ENCODE results near the gene CATSPER2.
"Not testable (repeated sequence)": the region's sequence is repeated elsewhere in the genome, so short reads cannot be mapped to it uniquely, and the experiment has no call there.

Gene CATSPER2

DNA sequence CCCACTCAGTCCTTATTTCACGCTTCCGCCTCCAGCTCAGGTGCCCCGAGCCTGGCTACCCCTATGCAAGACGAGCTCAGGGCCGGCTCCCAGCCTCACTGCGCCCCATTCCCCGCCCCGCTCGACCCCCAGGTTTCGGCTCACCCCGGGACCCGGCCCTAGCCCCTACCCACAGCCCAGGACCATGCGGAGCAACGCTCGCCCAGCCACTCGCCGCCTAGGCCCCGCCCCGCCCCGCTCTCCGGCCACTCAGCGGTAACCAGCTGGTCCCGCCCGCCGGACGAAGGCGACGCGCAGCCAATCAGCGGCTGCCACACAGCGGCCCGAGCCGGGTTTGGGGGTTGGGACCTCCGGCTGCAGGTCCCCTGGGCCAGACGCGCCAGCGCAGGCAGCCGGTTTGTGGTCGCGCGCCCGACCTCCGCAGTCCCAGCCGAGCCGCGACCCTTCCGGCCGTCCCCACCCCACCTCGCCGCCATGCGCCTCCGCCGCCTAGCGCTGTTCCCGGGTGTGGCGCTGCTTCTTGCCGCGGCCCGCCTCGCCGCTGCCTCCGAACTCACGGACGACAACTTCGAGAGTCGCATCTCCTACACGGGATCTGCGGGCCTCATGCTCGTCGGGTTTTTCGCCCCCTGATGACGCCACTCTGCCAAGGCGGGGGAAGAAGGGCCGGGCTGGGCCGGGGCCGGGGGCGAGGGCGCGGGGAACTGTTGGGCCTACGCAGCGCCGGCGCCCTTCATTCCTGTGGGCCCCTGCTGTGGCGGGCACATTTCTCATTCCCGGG is at the start of gene CATSPER2:
Gene CATSPER2 (minus strand): TSS at position 196 of the 781 bp plus-strand sequence. CDS start 783 bp downstream, outside the sequence.
- no peak for DNase-seq

DNA sequence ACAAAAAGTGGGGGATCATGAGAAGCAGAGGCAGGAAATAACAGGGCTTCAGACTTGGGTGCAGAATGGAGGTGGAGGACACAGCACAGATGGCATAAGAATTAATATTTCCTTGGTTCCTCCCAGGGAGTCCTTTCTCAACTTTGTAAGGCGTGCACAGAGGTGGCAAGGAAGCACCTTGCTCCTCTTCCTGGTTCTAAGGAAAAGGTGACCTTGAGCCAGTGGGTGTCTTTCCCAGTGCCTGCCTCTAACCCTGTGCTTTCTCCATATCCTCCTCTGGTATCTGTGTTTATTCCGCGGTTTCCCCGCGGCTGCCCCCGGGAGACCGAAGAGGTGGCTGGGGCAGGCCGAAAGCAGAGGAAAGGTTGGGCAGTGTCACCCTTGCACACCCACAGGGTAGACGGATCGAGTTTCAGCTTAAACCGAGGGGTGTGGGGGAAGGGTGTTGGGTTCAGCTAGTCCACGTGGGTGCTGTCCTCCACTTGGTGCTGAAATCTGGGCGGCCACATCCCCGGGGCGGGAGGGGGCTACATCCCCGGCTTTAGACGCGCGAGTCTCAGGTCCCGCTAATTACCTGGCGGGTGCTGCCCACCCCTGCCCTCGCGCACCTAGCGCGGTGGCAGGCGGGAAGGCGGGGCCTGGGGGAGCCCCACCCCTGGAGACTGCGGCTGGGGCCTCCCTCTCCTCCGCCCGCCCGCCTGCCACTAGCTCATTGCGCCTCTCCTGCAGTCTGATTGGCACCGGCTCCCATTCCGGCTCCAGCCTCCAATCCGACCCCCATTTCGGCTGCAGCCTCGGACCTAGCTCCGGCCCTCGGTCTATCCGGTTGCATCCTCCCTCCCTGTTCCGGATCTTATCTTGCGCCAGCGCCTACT is 44.7 kb upstream of the CATSPER2 start, which contains the start of gene CKMT1A:
Gene CKMT1A (plus strand): TSS at position 712 of the 875 bp plus-strand sequence. CDS start 192 bp downstream, outside the sequence.
- not testable (repeated sequence) for DNase-seq

DNA sequence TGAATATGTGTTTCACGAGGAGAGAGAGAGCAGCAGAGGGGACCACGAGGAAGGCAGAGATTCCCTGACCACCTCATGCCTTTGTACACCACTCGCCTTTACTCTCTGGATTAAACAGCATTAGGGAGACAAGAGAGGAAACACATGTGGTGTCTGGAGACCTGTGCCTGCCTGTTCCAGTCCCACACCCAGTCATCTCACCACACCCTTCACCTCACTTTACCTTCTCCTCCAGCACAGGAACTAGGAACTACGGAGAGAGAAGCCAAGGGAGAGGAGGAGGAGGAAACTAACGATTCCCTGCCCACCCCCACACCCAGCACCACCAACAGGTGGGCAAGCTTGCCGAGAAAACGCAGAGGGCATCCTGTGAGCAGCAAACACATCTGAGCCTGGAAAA is 44.0 kb upstream of the CATSPER2 start:
- DNase-seq = not testable (repeated sequence)

DNA sequence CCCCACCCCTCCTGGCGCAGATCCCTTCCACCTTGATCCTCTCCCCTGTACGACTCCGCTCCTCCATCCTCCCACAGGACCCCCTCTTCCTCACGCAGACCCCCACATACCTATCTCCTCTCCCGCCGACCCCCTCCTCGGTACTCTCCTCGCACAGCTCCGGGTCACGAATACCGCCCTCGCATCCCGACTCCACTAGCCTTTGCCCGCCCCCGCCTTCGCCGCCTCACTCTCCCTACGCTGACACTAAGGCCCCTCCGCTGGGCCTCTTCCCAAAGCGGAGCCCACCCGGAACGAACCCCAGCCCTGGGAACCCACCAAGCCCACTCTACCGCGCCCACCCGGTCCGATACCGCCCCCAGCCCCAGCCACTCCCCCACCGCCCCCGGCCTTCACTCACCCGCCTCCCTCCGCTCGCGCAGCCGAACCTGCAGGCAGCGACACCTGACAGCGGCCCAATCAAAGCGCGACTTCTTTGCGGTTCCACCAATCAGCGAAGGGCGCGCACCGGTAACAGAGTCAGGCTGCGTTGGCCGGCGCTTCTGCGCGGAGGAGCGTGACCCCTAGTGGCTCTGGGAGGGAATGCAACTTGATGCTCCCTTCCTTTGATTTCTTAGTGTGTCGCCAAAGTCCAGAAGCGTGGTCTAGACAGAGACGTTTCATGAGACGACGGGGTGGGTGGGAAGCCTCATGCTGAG is 41.1 kb upstream of the CATSPER2 start:
- not testable (repeated sequence) for DNase-seq

DNA sequence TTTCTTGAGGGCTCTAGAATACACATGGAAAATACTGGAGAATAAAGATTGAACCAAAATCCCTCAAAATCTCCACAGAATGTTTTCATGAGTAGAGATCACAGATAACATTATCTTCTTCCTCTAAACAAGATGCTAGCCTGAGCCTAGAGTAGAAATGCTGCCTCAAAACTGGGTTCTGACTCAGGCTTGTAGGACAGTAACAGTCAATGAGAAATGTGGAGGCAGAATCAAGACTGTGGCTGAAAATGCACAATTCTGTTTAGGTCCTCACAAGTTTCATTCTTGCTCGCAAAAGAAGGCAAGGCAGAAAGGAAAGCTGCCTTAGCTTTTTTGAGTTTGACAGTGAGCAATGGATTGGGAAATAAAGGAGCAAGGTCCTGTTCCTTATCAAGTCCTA is 25.5 kb upstream of the CATSPER2 start:
- not testable (repeated sequence) for DNase-seq

DNA sequence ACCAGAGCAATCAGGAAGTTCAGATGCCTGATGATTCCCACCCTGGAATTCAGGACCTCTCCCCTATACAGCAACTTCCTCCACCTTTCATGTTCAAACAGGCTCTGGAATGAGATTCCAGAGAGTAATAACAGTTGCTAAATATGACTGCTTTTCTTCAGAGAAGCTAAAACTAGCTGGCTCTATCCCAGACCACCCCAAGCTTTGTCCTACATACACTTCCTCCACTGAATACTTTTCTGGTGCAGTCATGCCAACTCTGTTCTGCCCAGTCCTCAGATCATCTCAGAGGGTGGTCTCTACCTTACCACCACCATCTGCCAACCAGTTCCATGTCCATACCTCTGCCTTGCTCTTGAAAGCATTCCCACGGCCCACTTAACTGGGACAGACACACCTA is 17.5 kb upstream of the CATSPER2 start:
- not testable (repeated sequence) for DNase-seq

DNA sequence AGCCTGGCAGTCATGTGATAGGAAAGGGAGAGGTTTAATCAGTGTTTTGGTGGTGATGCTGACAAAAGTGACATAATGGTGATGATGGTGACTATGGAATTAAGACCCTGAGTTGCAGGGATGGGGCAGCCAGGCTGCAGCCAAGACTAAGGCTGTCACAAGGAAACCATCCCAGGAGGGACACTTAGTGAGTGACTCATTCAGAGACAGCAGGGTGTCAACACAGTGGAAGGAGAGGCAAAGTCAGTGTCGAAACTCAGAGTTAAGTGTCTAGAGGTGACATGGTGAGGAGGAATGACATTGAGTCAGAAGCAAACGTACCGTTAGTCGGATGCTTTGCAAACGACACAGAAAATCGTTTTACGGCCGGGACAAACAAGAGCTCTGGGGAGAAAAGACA is 14.7 kb upstream of the CATSPER2 start:
- DNase-seq = not testable (repeated sequence)

DNA sequence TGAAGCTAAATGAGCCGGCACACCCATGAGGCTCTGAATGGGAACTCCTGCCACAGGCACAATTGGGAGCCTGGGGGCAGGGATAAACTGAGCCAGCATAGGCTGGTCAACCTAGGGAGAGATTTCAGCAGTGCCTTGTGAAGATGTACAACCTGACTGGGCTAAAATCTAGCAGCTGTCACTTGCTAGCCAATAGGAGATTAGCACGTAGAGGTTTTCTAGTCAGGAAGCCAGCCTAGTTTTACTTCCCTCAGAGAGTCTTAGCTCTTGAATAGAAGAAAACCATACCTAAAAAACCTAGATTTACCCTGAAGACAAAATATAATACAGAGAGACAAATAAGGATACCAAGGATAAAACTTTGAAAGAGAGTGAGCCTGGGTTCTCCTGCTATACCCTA is 13.6 kb upstream of the CATSPER2 start:
- not testable (repeated sequence) for DNase-seq

DNA sequence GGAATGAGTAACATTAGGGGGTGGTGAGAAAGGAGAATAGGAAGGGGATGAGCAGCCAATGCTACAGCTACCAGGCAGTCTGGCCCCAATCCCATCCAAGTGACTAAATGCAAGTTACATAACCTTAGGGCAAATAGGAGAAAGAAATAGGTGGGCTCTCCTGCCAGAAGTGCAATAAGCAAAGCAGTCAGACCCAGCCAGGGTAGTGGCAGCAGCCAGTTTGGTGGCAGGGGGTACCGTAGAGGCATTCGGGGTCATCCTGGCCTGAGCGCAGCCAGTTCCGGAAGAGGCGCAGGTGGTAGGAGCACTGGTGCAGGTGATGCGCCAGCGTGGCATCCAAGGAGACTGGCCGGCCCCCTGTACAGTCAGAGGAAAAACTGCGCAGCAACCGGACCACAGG is 11.1 kb upstream of the CATSPER2 start:
- DNase-seq = not testable (repeated sequence)

DNA sequence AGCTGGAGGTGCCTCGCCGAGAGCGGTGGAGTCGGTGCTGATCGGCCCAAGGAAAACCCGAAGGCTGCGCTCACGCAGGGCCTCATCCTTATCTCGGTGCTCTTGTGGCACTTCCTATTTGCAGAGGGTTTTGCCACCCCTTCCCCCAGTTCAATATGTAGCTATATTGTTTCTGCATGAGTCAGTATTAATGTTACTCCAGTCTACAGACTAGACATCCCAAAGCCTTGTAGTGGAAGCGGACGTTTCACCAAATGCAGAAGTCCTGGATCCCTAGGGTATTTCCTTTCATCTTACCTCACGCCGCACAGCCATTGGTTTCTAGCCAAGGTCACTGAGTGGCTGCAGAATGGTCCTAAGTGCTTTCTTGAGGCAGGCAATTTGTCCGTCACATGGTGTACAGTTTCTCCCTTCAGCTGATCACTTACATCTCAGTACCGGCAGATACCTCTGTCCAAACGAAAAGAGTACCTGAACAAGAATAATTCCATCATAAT is 834 bp upstream of the CATSPER2 start:
- not testable (repeated sequence) for DNase-seq

DNA sequence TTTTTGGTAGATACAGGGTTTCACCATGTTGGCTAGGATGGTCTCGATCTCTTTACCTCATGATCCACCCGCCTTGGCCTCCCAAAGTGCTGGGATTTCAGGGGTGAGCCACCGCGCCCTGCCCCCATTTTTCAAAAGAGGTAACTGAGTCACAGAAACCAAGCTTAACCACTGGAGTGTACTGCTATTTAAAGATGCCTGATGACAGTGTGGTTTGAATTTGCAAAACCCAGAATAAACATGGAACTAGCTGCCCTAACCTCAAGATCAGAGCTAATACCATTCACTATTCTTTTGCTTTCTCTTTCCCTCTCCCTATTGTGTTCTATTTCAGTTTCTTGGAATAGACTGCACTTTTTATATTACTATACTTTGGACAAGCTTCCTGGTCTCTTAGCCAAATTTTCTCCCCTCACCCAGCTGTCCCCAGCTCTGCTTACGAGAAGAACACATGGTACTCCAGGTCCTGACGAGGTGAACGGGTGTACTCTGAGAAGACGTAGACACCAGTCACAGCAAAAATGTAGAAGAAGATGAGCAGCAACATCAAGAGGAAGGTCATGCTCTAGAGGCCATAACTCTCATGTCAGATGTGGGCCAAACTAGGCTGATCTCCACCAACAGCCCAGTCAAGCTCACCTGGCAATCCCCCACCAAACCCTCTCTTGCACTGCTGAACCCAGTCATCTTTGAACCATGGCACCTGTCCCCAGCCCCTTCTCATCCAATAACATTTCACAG is 10.0 kb downstream of the CATSPER2 start:
- not testable (repeated sequence) for DNase-seq

DNA sequence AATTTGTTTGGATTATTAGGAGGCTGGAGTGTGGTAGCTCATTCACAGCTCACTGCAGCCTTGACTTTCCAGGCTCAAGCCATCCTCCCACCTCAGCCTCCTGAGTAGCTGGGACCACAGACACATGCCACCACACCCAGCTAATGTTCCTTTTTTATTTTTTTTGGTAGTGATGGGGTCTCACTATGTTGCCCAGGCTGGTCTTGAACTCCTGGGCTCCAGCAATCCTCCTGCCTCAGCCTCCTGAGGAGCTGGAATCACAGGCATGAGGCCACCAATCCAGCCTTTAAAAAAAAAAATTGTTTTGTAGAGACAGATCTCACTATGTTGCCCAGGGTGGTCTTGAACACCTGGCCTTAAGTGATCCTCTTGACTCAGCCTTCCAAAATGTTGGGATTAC is 21.7 kb downstream of the CATSPER2 start:
- not testable (repeated sequence) for DNase-seq

DNA sequence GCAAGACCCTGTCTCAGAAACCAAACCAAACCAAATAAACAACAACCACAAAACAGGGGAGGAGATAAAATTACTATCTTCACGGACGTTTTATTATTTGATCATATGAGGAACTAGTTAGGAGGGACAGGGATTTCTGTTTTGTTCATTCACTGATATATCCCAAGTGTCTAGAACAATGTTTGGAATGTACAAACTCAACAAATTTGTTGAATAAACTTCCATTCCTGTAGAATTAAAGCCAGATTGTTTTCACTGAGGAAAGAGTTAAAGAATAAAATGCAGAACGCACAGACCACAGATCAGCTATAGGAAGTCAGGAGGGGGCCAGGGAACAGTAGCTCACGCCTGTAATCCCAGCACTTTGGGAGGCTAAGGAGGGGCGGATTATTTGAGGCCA is 23.5 kb downstream of the CATSPER2 start:
- DNase-seq = no peak

DNA sequence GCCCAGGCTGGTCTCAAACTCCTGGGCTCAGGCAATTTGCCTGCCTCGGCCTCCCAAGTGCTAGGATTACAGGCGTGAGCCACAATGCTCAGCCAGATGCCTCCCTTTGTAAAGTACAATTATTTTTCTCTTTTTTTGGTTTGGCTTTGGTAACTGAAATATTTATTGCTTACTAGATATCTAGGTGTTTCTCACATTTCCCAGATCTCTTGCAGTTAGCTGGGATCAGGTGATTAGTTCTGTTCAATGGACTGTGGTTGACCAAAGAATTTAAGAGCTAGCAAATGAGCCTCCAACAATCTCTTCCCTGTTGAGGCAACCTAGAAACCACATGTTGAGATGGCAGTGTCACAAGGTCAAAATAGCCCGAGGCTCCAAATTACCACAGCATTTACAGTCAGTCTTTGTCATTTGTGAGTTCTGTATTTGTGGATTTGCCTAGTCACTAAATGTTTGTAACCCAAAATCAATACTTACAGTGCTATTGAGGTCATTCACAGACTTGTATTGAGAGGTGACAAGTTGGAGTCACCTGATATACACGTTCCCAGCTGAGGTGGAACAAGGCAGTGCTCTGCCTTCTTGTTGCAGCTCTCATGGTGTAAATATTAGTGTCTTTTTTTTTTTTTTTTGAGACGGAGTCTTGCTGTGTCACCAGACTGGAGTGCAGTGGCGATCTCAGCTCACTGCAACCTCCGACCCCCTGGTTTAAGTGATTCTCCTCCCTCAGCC is 26.4 kb downstream of the CATSPER2 start:
- DNase-seq = not testable (repeated sequence)

DNA sequence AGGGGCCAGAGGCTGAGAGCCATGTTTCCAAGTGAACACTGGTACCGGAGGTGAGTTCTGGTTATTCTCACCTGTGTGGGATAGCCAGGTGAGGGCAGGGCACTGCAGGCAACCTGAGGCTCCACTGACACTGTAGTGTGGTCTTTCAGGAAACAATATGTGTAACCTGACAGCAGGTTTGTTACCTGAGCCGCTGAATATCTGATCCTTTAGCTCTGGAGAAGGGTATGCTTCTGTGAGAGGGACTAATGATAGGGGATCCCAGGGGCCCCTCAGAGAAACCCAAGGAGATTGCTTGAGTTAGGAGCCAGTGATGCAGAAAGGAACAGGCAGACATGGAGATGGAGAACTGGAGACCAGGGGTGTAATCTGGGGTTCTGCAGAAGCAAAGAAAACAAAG is 29.9 kb downstream of the CATSPER2 start, which contains the start of gene STRC:
Gene STRC (minus strand): TSS at position 101 of the 400 bp plus-strand sequence. CDS start 78 bp downstream, at position 23.
- not testable (repeated sequence) for DNase-seq

DNA sequence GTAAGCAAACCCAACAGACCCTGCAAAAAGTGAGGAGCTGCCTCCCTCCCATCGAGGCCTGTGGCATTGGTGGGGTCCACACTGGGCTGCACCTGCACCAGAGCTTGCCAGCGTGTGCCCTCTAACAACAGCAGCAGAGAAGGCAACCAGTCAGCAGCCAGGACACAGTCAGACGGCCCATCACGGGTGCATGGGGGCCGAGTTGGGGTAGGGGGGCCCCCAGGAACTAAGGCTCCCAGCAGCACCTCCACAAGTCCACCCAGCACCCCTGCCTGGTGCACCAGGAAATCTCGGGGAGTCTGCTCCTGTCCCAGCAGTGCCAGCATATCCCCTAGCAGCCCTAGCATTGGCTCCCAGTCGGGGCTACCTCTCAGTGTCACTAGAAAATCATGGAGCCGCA is 30.9 kb downstream of the CATSPER2 start:
- DNase-seq = not testable (repeated sequence)

DNA sequence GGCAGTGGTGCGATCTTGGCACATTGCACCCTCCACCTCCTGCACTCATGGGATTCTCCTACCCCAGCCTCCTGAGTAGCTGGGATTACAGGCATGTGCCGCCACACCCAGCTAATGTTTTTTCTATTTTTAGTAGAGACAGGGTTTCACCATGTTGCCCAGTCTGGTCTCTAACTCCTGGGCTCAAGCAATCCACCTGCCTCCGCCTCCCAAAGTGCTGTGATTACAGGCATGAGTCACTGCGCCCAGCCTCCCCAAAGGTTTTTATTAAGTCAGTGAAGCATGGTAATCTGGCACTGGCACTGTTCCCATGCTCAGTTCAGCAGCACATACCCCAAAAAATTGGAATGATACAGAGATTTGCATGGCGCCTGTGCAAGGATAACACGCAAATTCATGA is 46.4 kb downstream of the CATSPER2 start:
- peak; percentile 29 for DNase-seq

DNA sequence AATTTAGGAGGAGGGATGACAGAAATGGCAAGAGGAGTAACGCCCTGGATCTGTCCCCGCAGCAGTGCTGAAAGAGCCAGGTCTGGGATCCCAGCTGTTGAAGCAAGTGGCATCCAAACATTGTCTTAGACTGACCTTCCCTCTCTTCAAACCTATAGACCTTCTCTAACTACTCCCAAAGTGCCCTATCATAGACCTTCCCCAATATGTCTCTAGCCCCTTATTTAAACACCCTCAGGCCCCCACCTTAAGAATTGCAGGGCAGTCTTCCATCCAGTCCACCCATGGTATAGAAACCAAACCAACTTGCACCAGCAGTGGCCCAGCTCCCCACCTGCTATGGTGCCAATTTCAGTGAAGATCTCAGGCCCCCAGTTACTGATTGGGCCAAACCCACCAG is 48.4 kb downstream of the CATSPER2 start:
- DNase-seq = not testable (repeated sequence)

DNA sequence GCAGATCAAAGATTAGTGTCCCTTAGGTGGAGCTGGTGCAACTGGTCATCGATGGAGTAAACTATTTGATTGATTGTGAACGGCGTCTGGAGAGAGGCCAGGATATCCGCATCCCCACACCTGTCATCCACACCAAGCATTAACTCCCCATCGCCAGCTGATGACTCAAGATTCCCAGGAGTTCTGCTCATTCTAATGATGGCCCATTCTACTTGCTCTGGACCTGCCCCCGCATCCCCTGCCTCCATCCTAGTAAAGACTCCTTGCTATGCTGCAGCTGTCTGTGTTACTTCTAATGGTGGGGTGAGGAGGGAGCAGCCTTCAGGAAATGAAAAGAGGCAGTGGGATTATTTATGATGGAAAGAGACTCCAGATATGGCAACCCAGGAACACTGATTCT is 49.5 kb downstream of the CATSPER2 start:
- not testable (repeated sequence) for DNase-seq

DNA sequence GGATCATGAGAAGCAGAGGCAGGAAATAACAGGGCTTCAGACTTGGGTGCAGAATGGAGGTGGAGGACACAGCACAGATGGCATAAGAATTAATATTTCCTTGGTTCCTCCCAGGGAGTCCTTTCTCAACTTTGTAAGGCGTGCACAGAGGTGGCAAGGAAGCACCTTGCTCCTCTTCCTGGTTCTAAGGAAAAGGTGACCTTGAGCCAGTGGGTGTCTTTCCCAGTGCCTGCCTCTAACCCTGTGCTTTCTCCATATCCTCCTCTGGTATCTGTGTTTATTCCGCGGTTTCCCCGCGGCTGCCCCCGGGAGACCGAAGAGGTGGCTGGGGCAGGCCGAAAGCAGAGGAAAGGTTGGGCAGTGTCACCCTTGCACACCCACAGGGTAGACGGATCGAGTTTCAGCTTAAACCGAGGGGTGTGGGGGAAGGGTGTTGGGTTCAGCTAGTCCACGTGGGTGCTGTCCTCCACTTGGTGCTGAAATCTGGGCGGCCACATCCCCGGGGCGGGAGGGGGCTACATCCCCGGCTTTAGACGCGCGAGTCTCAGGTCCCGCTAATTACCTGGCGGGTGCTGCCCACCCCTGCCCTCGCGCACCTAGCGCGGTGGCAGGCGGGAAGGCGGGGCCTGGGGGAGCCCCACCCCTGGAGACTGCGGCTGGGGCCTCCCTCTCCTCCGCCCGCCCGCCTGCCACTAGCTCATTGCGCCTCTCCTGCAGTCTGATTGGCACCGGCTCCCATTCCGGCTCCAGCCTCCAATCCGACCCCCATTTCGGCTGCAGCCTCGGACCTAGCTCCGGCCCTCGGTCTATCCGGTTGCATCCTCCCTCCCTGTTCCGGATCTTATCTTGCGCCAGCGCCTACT is 55.1 kb downstream of the CATSPER2 start, which contains the start of gene CKMT1B:
Gene CKMT1B (plus strand): TSS at position 700 of the 863 bp plus-strand sequence. CDS start 192 bp downstream, outside the sequence.
- DNase-seq = not testable (repeated sequence)
